DND-41 (cell line): ENCODE results near the gene IFITM2.

Experiments used
- ATAC-seq: fragments of 200-7000 bp; cut with Tn5 transposase; 3 replicates; pipeline ENCODE4 v1.9.1; 2021; ENCODE audit warnings: low read depth; ENCODE audit not compliant: insufficient read depth
- DNase-seq: peaks from one replicate; pipeline ENCODE4 v3.0.0-alpha.2; 2020
- H2AFZ ChIP-seq: 2 replicates; pipeline ENCODE4 v1.6.0; 2012; ENCODE audit warnings: low read depth, low read length
- H3K27ac ChIP-seq: 2 replicates; pipeline ENCODE4 v1.5.1; 2012; ENCODE audit warnings: low read length, inconsistent platforms
- H3K27me3 ChIP-seq: fragments of 200-600 bp; sonication (generic); 2 replicates; pipeline ENCODE4 v1.6.0; 2012; ENCODE audit warnings: low read length, mild to moderate bottlenecking, inconsistent platforms; ENCODE audit not compliant: insufficient read depth, poor library complexity
- H3K36me3 ChIP-seq: 2 replicates; pipeline ENCODE4 v1.5.1; 2012; ENCODE audit warnings: low read length, inconsistent platforms; ENCODE audit not compliant: insufficient read depth
- H3K4me1 ChIP-seq: 2 replicates; pipeline ENCODE4 v1.5.1; 2012; ENCODE audit warnings: mild to moderate bottlenecking, low read length; ENCODE audit not compliant: insufficient read depth
- H3K4me2 ChIP-seq: 2 replicates; pipeline ENCODE4 v1.6.0; 2012; ENCODE audit warnings: mild to moderate bottlenecking, moderate library complexity, low read length, inconsistent platforms; ENCODE audit not compliant: insufficient read depth
- H3K4me3 ChIP-seq, 2 experiments: fragments of 200-600 bp in 1 of 2; shearing (Covaris generic) in 1 of 2; 2 replicates each; pipeline ENCODE4 v1.5.1; 2012 to 2016; ENCODE audit warnings: inconsistent platforms in 2 of 2, low read length in 2 of 2, mild to moderate bottlenecking in 2 of 2, low read depth in 1 of 2, moderate library complexity in 1 of 2
- H3K79me2 ChIP-seq: 2 replicates; pipeline ENCODE4 v1.6.0; 2012; ENCODE audit warnings: low read length, inconsistent platforms; ENCODE audit not compliant: insufficient read depth
- H3K9ac ChIP-seq: 2 replicates; pipeline ENCODE4 v1.6.0; 2012; ENCODE audit warnings: low read depth, mild to moderate bottlenecking, inconsistent platforms, low read length, moderate library complexity
- H3K9me3 ChIP-seq: 2 replicates; pipeline ENCODE4 v1.5.1; 2012; ENCODE audit warnings: low read length, moderate library complexity, mild to moderate bottlenecking, inconsistent platforms; ENCODE audit not compliant: insufficient read depth, severe bottlenecking
- H4K20me1 ChIP-seq: 2 replicates; pipeline ENCODE4 v1.6.0; 2012; ENCODE audit warnings: low read length; ENCODE audit not compliant: insufficient read depth
- EZH2 ChIP-seq: IDR thresholded peaks from 3 replicates; pipeline ENCODE4 v1.6.1; 2012; ENCODE audit warnings: borderline replicate concordance, low read depth, mild to moderate bottlenecking, moderate library complexity, low read length, inconsistent platforms; ENCODE audit not compliant: severe bottlenecking
- TF ChIP-seq, protein P1 (sequence below): IDR thresholded peaks from 2 replicates; pipeline ENCODE4 v1.5.1; 2012; ENCODE audit warnings: borderline replicate concordance, low read length, moderate library complexity, mild to moderate bottlenecking; ENCODE audit not compliant: poor library complexity, severe bottlenecking; ENCODE audit errors: extremely low read depth

The IFITM2 gene

DNA sequence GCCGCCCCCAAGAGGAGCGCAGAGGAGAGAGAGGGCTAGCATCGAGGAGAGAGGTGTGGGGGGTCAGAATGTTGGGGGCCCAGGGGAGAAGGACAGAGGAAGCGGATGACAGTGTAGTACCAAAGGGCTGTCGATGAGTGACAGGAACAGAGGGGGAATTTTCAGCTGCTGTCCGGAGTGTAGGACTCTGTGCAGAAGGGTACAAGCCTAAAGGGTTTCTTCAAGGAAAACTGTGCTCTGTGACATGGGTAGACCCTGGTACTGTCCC lies 34.8 kb upstream of the IFITM2 start:
- TF ChIP-seq, protein P1, sequence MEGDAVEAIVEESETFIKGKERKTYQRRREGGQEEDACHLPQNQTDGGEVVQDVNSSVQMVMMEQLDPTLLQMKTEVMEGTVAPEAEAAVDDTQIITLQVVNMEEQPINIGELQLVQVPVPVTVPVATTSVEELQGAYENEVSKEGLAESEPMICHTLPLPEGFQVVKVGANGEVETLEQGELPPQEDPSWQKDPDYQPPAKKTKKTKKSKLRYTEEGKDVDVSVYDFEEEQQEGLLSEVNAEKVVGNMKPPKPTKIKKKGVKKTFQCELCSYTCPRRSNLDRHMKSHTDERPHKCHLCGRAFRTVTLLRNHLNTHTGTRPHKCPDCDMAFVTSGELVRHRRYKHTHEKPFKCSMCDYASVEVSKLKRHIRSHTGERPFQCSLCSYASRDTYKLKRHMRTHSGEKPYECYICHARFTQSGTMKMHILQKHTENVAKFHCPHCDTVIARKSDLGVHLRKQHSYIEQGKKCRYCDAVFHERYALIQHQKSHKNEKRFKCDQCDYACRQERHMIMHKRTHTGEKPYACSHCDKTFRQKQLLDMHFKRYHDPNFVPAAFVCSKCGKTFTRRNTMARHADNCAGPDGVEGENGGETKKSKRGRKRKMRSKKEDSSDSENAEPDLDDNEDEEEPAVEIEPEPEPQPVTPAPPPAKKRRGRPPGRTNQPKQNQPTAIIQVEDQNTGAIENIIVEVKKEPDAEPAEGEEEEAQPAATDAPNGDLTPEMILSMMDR, result no peak
- TF ChIP-seq EZH2, result no peak
- Histone ChIP-seq H4K20me1 (no peaks in the 10 kb centered on the region), H3K36me3 (no peaks in the 10 kb centered on the region), H3K9ac (no peak overlapping the region), H3K4me2 (no peak overlapping the region), H3K4me3 (no peak overlapping the region), H3K27me3 (no peaks in the 10 kb centered on the region), H3K9me3 (no peaks in the 10 kb centered on the region), H2AFZ (no peak overlapping the region), H3K27ac (no peak overlapping the region), H3K79me2 (no peaks in the 10 kb centered on the region), H3K4me1 (peaks cover 34% of the 10 kb centered on the region)
- DNase-seq (no peak), ATAC-seq (no peak)

DNA sequence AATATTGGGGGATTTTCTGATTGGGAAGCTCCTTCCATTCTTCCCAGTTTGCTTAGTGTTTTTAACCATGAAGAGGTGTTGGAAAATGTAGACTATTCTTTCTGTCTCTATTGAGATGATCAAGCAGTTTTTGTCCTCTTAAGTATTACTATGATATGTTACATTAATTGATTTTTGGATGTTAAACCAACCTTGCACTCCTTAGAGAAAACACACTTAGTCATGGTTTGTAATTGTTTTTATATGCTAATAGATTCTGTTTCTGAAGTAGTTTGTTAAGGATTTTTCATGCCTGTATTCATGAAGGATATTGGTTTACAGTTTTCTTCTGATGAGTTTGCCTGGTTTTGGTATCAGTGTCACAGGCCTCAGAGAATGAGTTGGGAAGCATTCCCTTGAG lies 31.4 kb upstream of the IFITM2 start:
- no peaks in the 10 kb centered on the region for H4K20me1 ChIP-seq
- no peak overlapping the region for H2AFZ ChIP-seq
- H3K4me2 ChIP-seq, result no peak overlapping the region
- no peak overlapping the region for H3K27ac ChIP-seq
- no peak overlapping the region for H3K4me3 ChIP-seq
- no peaks in the 10 kb centered on the region for H3K36me3 ChIP-seq
- no peak for ATAC-seq
- H3K4me1 ChIP-seq, result peaks cover 10% of the 10 kb centered on the region
- no peak overlapping the region for H3K9ac ChIP-seq
- H3K27me3 ChIP-seq, result no peaks in the 10 kb centered on the region
- no peaks in the 10 kb centered on the region for H3K9me3 ChIP-seq
- TF ChIP-seq, protein P1, result no peak
- no peak for TF ChIP-seq EZH2
- H3K79me2 ChIP-seq, result no peaks in the 10 kb centered on the region
- no peak for DNase-seq

DNA sequence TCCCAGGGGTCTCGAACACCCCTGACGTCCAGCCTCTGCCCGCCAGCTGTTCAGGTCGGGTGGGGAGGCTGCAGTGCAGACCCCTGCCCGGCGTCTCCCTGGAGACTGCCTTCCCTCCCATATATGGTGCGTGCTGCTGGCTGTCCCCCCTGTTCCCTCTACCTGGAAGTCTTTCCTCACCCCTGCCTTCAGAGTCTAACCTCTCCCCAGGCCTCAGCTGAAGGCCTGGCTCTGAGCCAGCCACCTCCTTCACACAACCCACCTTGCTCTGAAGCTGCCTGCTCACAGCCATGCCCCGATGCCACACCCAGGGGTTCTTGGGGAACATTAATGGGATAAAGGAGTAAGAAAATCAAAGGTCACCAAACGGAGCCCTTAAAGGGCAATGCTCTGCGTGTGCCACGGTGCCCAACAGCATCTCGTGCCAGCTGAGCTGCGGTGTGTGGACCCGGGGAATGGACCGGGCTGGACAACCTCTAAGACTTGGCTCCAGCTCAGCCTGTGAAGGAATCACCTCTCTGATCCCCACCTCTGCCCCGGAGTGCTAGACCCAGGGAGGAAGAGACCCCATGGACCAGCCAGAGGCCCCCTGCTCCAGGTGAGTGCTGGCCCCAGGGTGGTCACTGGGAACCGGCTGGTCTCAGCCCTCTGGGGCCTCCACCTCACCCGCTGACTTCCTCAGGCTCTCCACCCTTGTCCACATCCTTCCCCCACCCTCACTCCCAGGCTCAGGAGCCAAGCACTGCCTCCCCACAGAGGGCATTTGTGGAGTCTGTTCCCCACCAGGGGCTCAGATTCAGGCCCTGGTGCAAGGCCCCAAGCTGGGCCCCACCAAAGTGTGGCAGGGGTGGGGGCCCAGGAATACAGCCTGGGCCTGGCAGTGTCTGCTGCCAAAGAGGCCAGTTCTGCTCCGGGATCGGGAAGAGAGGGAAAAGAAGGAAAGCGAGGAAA lies 29.3 kb upstream of the IFITM2 start, which contains the start of gene NLRP6:
NLRP6 (plus strand) TSS at position 407 of the 951 bp plus-strand sequence; CDS start at position 570, 163 bp downstream.
- peak within 1 kb of the TSS; percentile 60 for H3K27ac ChIP-seq
- H3K27me3 ChIP-seq, result no peaks in the 10 kb centered on the region
- TF ChIP-seq, protein P1, result no peak
- no peak for TF ChIP-seq EZH2
- no peaks in the 10 kb centered on the region for H3K9me3 ChIP-seq
- no peaks in the 10 kb centered on the region for H3K36me3 ChIP-seq
- no peaks in the 10 kb centered on the region for H3K79me2 ChIP-seq
- no peak within 1 kb of the TSS for H2AFZ ChIP-seq
- H3K4me3 ChIP-seq, result no peak within 1 kb of the TSS
- DNase-seq (no peak), ATAC-seq (0 out of 3 replicates have a peak, but pooled peaks have one; percentile 24)
- H3K4me2 ChIP-seq, result no peak within 1 kb of the TSS
- no peak within 1 kb of the TSS for H3K9ac ChIP-seq
- no peaks in the 10 kb centered on the region for H4K20me1 ChIP-seq
- peaks cover 10% of the 10 kb centered on the region for H3K4me1 ChIP-seq
